Gastroesophageal sphincter (tissue), 4 donors: ENCODE measurements around the gene SIDT1. TPM values are rescaled to one million over a fixed set of nuclear protein-coding genes. Genes with fewer than 3 reads are reported as not detected.

Source experiments
- ATAC-seq: fragments of 150-250 bp; one replicate; pipeline ENCODE4 v1.9.1; 2016; ENCODE audit warnings: mild to moderate bottlenecking, moderate library complexity
- H3K27ac ChIP-seq, 4 donors: fragments of 200-600 bp; sonication (generic) in 3 of 4; 1 replicate in 3 of 4; 2 replicates in 1 of 4; pipeline ENCODE4 v1.5.1; 2016 to 2019
- H3K27me3 ChIP-seq: fragments of 200-600 bp; sonication (generic); one replicate; pipeline ENCODE4 v1.5.1; 2019
- H3K36me3 ChIP-seq, 2 donors: fragments of 200-600 bp; sonication (generic); one replicate each; pipeline ENCODE4 v1.5.1; 2019; ENCODE audit warnings: control low read depth in 1 of 2
- H3K4me1 ChIP-seq, 3 donors: fragments of 200-600 bp; sonication (generic); 1 replicate in 2 of 3; 2 replicates in 1 of 3; pipeline ENCODE4 v1.5.1; 2016 to 2019; ENCODE audit warnings: control low read depth in 2 of 3
- H3K4me3 ChIP-seq, 2 donors: fragments of 200-600 bp; sonication (generic); one replicate each; pipeline ENCODE4 v1.5.1; 2019; ENCODE audit warnings: mild to moderate bottlenecking in 1 of 2, moderate library complexity in 1 of 2
- H3K9me3 ChIP-seq, 3 donors: fragments of 200-600 bp; sonication (generic); one replicate each; pipeline ENCODE4 v1.5.1; 2017 to 2019; ENCODE audit warnings: control low read depth in 2 of 3
- CTCF ChIP-seq, 4 experiments: fragments of 200-600 bp in 2 of 4; fragments of 450-650 bp in 2 of 4; sonication (generic) in 1 of 4; IDR thresholded peaks; one replicate each; pipeline ENCODE4 v1.5.1; 2017 to 2019; ENCODE audit warnings: antibody characterized with exemption in 4 of 4, mild to moderate bottlenecking in 2 of 4, moderate library complexity in 2 of 4
- EP300 ChIP-seq: sonication (generic); formaldehyde crosslinking; IDR thresholded peaks from one replicate; pipeline ENCODE4 v1.6.1; 2017; ENCODE audit warnings: antibody characterized with exemption, mild to moderate bottlenecking
- POLR2A ChIP-seq, 2 donors: fragments of 450-650 bp; IDR thresholded peaks; one replicate each; pipeline ENCODE4 v1.6.1; 2017; ENCODE audit warnings: antibody characterized with exemption in 2 of 2, mild to moderate bottlenecking in 2 of 2, moderate library complexity in 1 of 2
- POLR2AphosphoS5 ChIP-seq: sonication (generic); formaldehyde crosslinking; IDR thresholded peaks from one replicate; pipeline ENCODE4 v1.6.1; 2017; ENCODE audit warnings: antibody characterized with exemption
- WGBS, 2 donors: methylation state at CpG; one replicate each; pipeline ENCODE4 v1.1.5; 2018; ENCODE audit warnings: low coverage in 1 of 2; 5-methylcytosine and 5-hydroxymethylcytosine counted together
- total RNA-seq, 4 donors: library from RNA; depleted of rRNA; stranded (reverse); fragments of >200 nt; gene quantifications; one replicate each; pipeline ENCODE4 v1.1.0, GENCODE V29; 2016

The SIDT1 gene
- total RNA-seq, 4 donors from 2014 or later = 0.15 to 0.99 (median 0.86) TPM

DNA sequence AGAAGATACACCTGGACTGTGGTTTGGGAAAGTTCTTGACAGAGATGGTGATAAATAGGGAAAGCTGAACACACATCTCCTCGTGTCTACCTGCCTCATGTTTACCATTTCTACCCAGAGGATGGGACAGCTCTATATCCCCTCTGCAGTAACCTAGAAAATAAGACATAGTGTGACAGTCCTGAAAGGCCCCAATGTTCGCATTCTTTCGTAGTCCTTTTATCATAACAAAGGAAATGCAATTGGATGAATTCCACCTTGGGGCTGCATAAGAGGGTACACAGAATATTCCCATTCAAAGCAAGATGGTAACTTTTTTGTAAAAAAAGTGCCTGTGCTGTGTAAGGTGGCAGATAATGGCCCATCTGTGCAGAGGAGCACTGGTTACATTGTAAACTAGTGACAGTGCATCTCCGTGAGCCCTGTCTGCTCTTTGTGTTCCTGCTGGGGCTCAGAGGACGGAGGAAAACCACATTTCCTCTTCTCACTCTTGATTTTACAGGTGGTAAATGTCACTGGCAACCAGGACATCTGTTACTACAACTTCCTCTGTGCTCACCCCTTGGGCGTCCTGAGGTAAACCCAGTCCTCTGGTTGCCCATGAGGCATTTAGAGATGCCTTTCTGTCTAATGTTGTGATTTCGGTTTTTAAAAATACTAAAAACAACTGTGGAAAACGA lies 74.3 kb downstream of the SIDT1 start:
- TF ChIP-seq EP300 = no peak
- TF ChIP-seq POLR2AphosphoS5 = no peak
- TF ChIP-seq CTCF (IDR thresholded peaks at IDR 0.05) = no peak
- no peak for TF ChIP-seq POLR2A (IDR thresholded peaks at IDR 0.05)
- no peaks in the 10 kb centered on the region for H3K36me3 ChIP-seq
- 55 to 56% methylated on average over 6 to 8 of the region's 8 CpGs for WGBS, 2 donors
- H3K27ac ChIP-seq = no peak overlapping the region
- no peak for ATAC-seq
- H3K4me3 ChIP-seq = no peak overlapping the region
- no peaks in the 10 kb centered on the region for H3K27me3 ChIP-seq
- H3K4me1 ChIP-seq = no peaks in the 10 kb centered on the region
- H3K9me3 ChIP-seq = no peaks in the 10 kb centered on the region

DNA sequence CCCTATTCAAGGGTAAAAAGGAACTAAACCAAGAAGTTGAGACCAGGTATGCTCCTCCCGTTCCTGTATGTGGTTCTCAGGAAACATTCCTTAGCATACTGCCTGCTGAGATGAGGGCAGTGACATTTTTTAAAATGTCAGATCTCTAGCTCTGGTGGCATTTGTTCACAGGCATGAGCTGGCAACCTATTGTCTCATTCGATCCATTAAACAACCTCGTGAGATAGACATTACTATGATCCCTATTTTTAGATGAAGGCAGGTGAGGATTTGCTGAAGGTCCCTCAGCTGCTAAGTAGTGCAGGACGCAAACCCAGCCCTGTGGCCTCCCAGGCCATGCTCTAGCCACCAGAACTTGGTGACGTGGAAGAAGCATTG lies 74.9 kb downstream of the SIDT1 start:
- Histone ChIP-seq H3K36me3 (no peaks in the 10 kb centered on the region), H3K27me3 (no peaks in the 10 kb centered on the region), H3K4me3 (no peak overlapping the region), H3K9me3 (no peaks in the 10 kb centered on the region), H3K4me1 (no peaks in the 10 kb centered on the region), H3K27ac (no peak overlapping the region)
- no peak for ATAC-seq
- WGBS, 2 donors = 65 to 70% methylated on average over 3 to 4 of the region's 5 CpGs
- TF ChIP-seq POLR2A (IDR thresholded peaks at IDR 0.05) = no peak
- no peak for TF ChIP-seq POLR2AphosphoS5
- TF ChIP-seq EP300 = no peak
- TF ChIP-seq CTCF (IDR thresholded peaks at IDR 0.05) = no peak

DNA sequence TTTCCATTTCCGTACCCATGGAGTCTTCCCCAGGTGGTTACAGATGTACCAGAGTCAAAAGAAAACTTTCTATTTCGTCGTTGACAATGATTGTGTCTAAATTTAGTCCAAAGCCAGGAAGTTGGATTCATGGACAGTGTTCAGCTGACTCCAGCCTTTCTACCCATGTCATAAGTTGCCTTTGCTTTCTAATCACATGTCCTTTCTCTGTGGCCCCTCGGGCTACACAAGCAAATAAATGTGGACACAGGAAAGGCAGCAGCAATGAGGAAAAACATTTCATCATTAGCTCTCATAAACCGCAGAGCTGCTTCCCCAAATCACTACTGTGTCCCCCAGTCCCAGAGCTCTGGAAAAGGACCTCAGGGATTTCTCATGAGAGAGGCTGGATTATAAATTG lies 82.0 kb downstream of the SIDT1 start:
- peaks cover 0 to 5% (median 0%) of the 10 kb centered on the region in 3 donors for H3K4me1 ChIP-seq
- no peaks in the 10 kb centered on the region for H3K9me3 ChIP-seq
- H3K4me3 ChIP-seq = no peak overlapping the region
- TF ChIP-seq POLR2AphosphoS5 = no peak
- TF ChIP-seq CTCF (IDR thresholded peaks at IDR 0.05) = no peak
- TF ChIP-seq EP300 = no peak
- no peak for TF ChIP-seq POLR2A (IDR thresholded peaks at IDR 0.05)
- peak; percentile 67 for ATAC-seq
- 40% methylated on average over 4 to 5 of the region's 5 CpGs for WGBS, 2 donors
- H3K36me3 ChIP-seq = no peaks in the 10 kb centered on the region
- H3K27me3 ChIP-seq = no peaks in the 10 kb centered on the region
- peak overlapping the region in 1 of 4 donors; percentile 37 for H3K27ac ChIP-seq

- H3K36me3 ChIP-seq = no peaks in the 10 kb centered on the region
- no peaks in the 10 kb centered on the region for H3K9me3 ChIP-seq
- H3K27ac ChIP-seq = no peak overlapping the region
- no peak overlapping the region for H3K4me3 ChIP-seq
- peaks cover 0 to 5% (median 0%) of the 10 kb centered on the region in 3 donors for H3K4me1 ChIP-seq
- 51 to 64% methylated on average over 3 to 4 of the region's 4 CpGs for WGBS, 2 donors
- H3K27me3 ChIP-seq = no peaks in the 10 kb centered on the region
- TF ChIP-seq POLR2A (IDR thresholded peaks at IDR 0.05) (no peak), EP300 (no peak), POLR2AphosphoS5 (no peak), CTCF (IDR thresholded peaks at IDR 0.05) (no peak)
- ATAC-seq = peak; percentile 44
Observed at GRCh38 chr3:113615976-113616375, 83.6 kb downstream of the SIDT1 start.

- Histone ChIP-seq H3K36me3 (no peaks in the 10 kb centered on the region), H3K27me3 (no peaks in the 10 kb centered on the region), H3K27ac (no peak overlapping the region), H3K9me3 (no peaks in the 10 kb centered on the region), H3K4me3 (no peak overlapping the region), H3K4me1 (peaks cover 0 to 5% (median 0%) of the 10 kb centered on the region in 3 donors)
- ATAC-seq = no peak
- TF ChIP-seq POLR2A (IDR thresholded peaks at IDR 0.05) (no peak), EP300 (no peak), POLR2AphosphoS5 (no peak), CTCF (IDR thresholded peaks at IDR 0.05) (no peak)
- 88 to 93% methylated on average over 2 of the region's 2 CpGs for WGBS, 2 donors
Observed at GRCh38 chr3:113617726-113618125, 85.4 kb downstream of the SIDT1 start.
